A673 (cell line): ENCODE measurements around the gene DCUN1D3. TPM values are rescaled to one million over a fixed set of nuclear protein-coding genes. Genes with fewer than 3 reads are reported as not detected.

Experiments used
- BruUV-seq: library from RNA; stranded (reverse); fragments of 400-500 nt; replicated peaks from 2 replicates; lab custom pipeline; 2021; lab: Mats Ljungman, UMichigan
- CTCF ChIA-PET: fragments of 300-600 bp; sonication (Branson Sonifier 250); formaldehyde crosslinking; loops from one replicate; lab custom pipeline; 2022; ENCODE audit warnings: antibody characterized with exemption; lab: Charles Lee
- POLR2A ChIA-PET: fragments of 300-600 bp; sonication (Branson Sonifier 250); formaldehyde crosslinking; loops from one replicate; lab custom pipeline; 2022; ENCODE audit warnings: antibody characterized with exemption; ENCODE audit not compliant: low non-redundant PET; lab: Charles Lee
- DNase-seq: peaks from one replicate; pipeline ENCODE4 v3.0.0-alpha.2; 2015; ENCODE audit warnings: low spot score
- H3K27ac ChIP-seq: fragments of 200-600 bp; sonication (generic); 2 replicates; pipeline ENCODE4 v1.5.1; 2016; ENCODE audit warnings: mixed run types, low read depth, mild to moderate bottlenecking, mixed read lengths, antibody characterized with exemption, low read length; ENCODE audit not compliant: poor library complexity, severe bottlenecking
- H3K27me3 ChIP-seq: fragments of 200-600 bp; sonication (generic); replicated peaks from 2 replicates; pipeline ENCODE4 v1.6.1; 2017; ENCODE audit warnings: mixed run types, low read depth, mild to moderate bottlenecking, mixed read lengths, antibody characterized with exemption, low read length; ENCODE audit not compliant: insufficient read depth, poor library complexity
- H3K36me3 ChIP-seq: fragments of 200-600 bp; sonication (generic); 2 replicates; pipeline ENCODE4 v1.6.1; 2016; ENCODE audit warnings: mixed run types, mild to moderate bottlenecking, mixed read lengths, antibody characterized with exemption, low read length; ENCODE audit not compliant: insufficient read depth, poor library complexity, severe bottlenecking
- H3K4me1 ChIP-seq: fragments of 200-600 bp; sonication (generic); 2 replicates; pipeline ENCODE4 v1.6.1; 2017; ENCODE audit warnings: mixed run types, mild to moderate bottlenecking, mixed read lengths, antibody characterized with exemption, low read length; ENCODE audit not compliant: insufficient read depth, poor library complexity, severe bottlenecking
- H3K4me3 ChIP-seq: fragments of 200-600 bp; sonication (generic); 2 replicates; pipeline ENCODE4 v1.5.1; 2016; ENCODE audit warnings: low read depth, mixed run types, mild to moderate bottlenecking, mixed read lengths, low read length; ENCODE audit not compliant: poor library complexity, severe bottlenecking
- H3K9me3 ChIP-seq: fragments of 200-600 bp; sonication (generic); 2 replicates; pipeline ENCODE4 v1.6.1; 2016; ENCODE audit warnings: mixed run types, low read depth, mild to moderate bottlenecking, mixed read lengths, antibody characterized with exemption, low read length; ENCODE audit not compliant: poor library complexity, severe bottlenecking
- EZH2 ChIP-seq: fragments of 200-600 bp; sonication (generic); IDR thresholded peaks from 2 replicates; pipeline ENCODE4 v1.6.1; 2017; ENCODE audit warnings: borderline replicate concordance, low read depth, mild to moderate bottlenecking, mixed read lengths, antibody characterized with exemption, low read length; ENCODE audit not compliant: poor library complexity, severe bottlenecking
- intact Hi-C: fragments of 100-400 bp; cut with micrococcal nuclease; formaldehyde crosslinking; loops from one replicate; pipeline ENCODE4 v1.10.0; 2022; ENCODE audit not compliant: unreplicated experiment
- total RNA-seq: library from RNA; stranded (reverse); gene quantifications from 2 replicates; pipeline ENCODE4 v1.2.3, GENCODE V29; 2021
- TF ChIP-seq, protein P1 (sequence below): fragments of 300-800, 200-600 bp; sonication (generic); conservative IDR thresholded peaks from 2 replicates; pipeline ENCODE4 v1.5.1; 2017; ENCODE audit warnings: low read depth, mild to moderate bottlenecking, antibody characterized with exemption, low read length, moderate library complexity, mixed read lengths

The DCUN1D3 gene
- total RNA-seq, 1 experiment from 2014 or later: 12.4 TPM

DNA sequence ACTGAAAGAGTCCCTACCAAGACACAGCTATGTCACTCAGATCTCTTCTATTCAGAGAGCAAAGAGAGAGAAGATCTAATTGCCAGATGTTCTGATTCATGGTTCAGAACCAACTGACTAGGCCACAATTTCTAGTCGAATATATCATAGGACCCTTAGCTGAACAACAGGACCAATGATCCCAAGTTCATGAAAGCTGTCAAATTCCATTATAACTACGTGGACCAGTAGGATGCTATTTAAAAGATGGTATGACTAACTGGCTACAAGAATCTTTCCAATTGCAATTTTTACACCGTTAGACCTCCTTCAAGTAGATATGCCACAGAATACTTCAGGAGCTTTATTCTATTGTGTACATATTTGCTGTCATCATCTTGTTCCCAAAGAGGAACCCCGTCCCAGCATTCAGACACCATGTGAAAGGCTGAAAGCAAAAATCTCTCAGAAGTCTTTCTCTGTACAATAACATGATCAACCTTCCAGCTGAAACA, 26.0 kb downstream of the DCUN1D3 start:
- POLR2A ChIA-PET: no interaction called here
- peaks cover 7% of the 10 kb centered on the region for H3K4me1 ChIP-seq
- no peaks in the 10 kb centered on the region for H3K9me3 ChIP-seq
- DNase-seq: no peak
- intact Hi-C loops: no loop called here
- H3K27me3 ChIP-seq: no peaks in the 10 kb centered on the region
- no TSS peak for BruUV-seq
- TF ChIP-seq EZH2: no peak
- TF ChIP-seq, protein P1, sequence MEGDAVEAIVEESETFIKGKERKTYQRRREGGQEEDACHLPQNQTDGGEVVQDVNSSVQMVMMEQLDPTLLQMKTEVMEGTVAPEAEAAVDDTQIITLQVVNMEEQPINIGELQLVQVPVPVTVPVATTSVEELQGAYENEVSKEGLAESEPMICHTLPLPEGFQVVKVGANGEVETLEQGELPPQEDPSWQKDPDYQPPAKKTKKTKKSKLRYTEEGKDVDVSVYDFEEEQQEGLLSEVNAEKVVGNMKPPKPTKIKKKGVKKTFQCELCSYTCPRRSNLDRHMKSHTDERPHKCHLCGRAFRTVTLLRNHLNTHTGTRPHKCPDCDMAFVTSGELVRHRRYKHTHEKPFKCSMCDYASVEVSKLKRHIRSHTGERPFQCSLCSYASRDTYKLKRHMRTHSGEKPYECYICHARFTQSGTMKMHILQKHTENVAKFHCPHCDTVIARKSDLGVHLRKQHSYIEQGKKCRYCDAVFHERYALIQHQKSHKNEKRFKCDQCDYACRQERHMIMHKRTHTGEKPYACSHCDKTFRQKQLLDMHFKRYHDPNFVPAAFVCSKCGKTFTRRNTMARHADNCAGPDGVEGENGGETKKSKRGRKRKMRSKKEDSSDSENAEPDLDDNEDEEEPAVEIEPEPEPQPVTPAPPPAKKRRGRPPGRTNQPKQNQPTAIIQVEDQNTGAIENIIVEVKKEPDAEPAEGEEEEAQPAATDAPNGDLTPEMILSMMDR: no peak
- H3K36me3 ChIP-seq: no peaks in the 10 kb centered on the region
- H3K4me3 ChIP-seq: no peak overlapping the region
- CTCF ChIA-PET: interaction anchor here (1.1 kb wide), 1 partner anchor 24 kb away, joined by 7 read pairs; no protein-coding TSS in a partner anchor
- no peak overlapping the region for H3K27ac ChIP-seq

DNA sequence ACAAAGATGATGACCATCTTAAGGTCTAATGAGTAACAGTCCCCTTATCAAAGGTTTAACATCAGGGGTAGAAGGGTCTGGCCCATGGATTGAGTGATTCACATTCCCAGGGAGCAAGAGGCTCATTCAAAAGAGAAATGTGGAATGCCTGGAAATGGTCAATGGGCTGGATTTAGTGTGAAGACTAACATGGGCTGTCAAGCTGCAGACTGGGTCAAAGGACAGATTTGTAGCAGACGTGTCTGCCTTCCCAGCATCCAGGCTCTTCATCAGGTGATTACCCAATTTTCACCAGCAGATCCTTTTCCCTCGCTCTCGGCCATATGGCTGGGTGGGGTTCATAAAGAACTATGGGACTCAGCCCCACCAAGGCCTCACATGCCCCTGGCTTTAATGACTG, 26.8 kb downstream of the DCUN1D3 start:
- no TSS peak for BruUV-seq
- Histone ChIP-seq H3K9me3 (no peaks in the 10 kb centered on the region), H3K27ac (no peak overlapping the region), H3K4me1 (peaks cover 7% of the 10 kb centered on the region), H3K4me3 (no peak overlapping the region), H3K27me3 (no peaks in the 10 kb centered on the region), H3K36me3 (no peaks in the 10 kb centered on the region)
- intact Hi-C loops: no loop called here
- DNase-seq: no peak
- TF ChIP-seq, protein P1: no peak
- TF ChIP-seq EZH2: no peak
- POLR2A ChIA-PET: no interaction called here
- CTCF ChIA-PET: no interaction called here

DNA sequence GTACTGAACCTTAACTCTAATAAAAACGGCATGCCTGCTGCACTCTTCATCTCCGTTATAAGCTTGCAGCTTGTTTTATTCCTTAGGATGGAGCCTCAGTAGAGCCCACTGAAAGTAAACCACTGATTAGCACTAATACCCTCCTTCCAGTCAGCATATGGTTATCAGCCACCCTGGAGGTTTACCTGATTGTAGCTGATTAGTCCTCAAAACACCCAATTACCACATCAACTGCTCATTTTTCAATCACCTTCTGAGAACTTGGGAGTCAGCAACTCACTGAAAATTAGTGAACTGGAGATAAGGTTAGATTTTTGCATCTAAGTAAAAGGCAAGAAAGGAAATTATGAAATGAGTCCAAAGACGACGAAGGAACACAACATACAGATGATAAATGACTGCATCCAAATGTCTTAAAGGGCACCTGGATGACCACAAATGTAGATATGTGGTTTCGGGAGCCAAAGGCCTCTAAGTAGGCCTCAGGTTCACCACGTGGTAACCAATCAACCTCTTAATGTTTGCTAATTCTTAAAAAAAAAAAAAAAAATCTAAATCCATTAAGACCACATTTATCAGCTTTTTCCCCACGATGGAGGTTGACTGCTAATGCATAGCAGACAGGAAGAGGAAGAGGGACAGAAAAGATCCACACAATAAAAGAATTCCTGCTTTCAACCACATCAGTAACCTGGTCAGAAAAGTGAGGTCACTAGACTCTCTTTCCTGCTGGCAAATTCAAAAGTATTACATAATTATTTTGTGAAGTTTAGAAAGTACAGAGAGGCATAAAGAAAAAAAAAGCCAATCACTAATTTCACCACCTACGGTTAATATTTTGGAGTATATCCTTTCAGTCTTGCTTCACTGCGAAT, 28.0 kb downstream of the DCUN1D3 start:
- Histone ChIP-seq H3K4me3 (no peak overlapping the region), H3K36me3 (no peaks in the 10 kb centered on the region), H3K4me1 (peaks cover 7% of the 10 kb centered on the region), H3K27ac (no peak overlapping the region), H3K27me3 (no peaks in the 10 kb centered on the region), H3K9me3 (no peaks in the 10 kb centered on the region)
- intact Hi-C loops: no loop called here
- ChIA-PET CTCF (no interaction called here), POLR2A (no interaction called here)
- no peak for DNase-seq
- no peak for TF ChIP-seq EZH2
- TF ChIP-seq, protein P1: no peak
- no TSS peak for BruUV-seq
